Epithelial cell of esophagus (primary cell): ENCODE data around the gene CDH4.

Source experiments
- DNase-seq: peaks from one replicate; pipeline ENCODE4 v3.0.0; 2010; ENCODE audit warnings: low read depth
- H3K4me3 ChIP-seq: 2 replicates; pipeline ENCODE4 v1.5.1; 2011; ENCODE audit warnings: mild to moderate bottlenecking, low read length, control low read depth
- CTCF ChIP-seq: IDR thresholded peaks from 2 replicates; pipeline ENCODE4 v1.5.1; 2011; ENCODE audit warnings: low read depth, mild to moderate bottlenecking, low read length, control low read depth, inconsistent platforms; ENCODE audit not compliant: insufficient read depth; ENCODE audit errors: missing control alignments

CDH4 gene

GRCh38 chr20:61773926-61774587, 522.0 kb downstream of the CDH4 start:
- H3K4me3 ChIP-seq: no peak overlapping the region
- no peak for DNase-seq
- TF ChIP-seq CTCF: no peak

- TF ChIP-seq CTCF: no peak
- no peak for DNase-seq
- no peak overlapping the region for H3K4me3 ChIP-seq
Observed at GRCh38 chr20:61775423-61775822, 523.4 kb downstream of the CDH4 start.

GRCh38 chr20:61776491-61777075, 524.5 kb downstream of the CDH4 start:
- no peak overlapping the region for H3K4me3 ChIP-seq
- TF ChIP-seq CTCF: no peak
- DNase-seq: no peak

- no peak for DNase-seq
- H3K4me3 ChIP-seq: no peak overlapping the region
- no peak for TF ChIP-seq CTCF
Observed at GRCh38 chr20:61777773-61778494, 525.9 kb downstream of the CDH4 start.

GRCh38 chr20:61778495-61778863, 526.4 kb downstream of the CDH4 start:
- H3K4me3 ChIP-seq: no peak overlapping the region
- DNase-seq: no peak
- TF ChIP-seq CTCF: no peak

GRCh38 chr20:61779176-61779965, 527.3 kb downstream of the CDH4 start:
- H3K4me3 ChIP-seq: no peak overlapping the region
- no peak for DNase-seq
- TF ChIP-seq CTCF: no peak
